ENCODE results near the gene SORCS1. TPM values are rescaled to one million over a fixed set of nuclear protein-coding genes. Genes with fewer than 3 reads are reported as not detected.

The SORCS1 gene
- polyA plus RNA-seq, 1 of the 3 experiments (the other 2 are of a cell fraction): 0.66 TPM

- no peaks in the 10 kb centered on the region for H3K9me3 ChIP-seq
- no peaks in the 10 kb centered on the region for H3K36me3 ChIP-seq (replicated peaks in 1 of 2; ENCODE audit: control insufficient read depth in 1 of 2, insufficient read depth in 2 of 2, low read length in 1 of 2)
- H3K9me2 ChIP-seq: no peaks in the 10 kb centered on the region
- no peaks in the 10 kb centered on the region for H3F3A ChIP-seq (replicated peaks; ENCODE audit: insufficient read depth)
- CTCF ChIA-PET: interaction anchor here (1.1 to 3.5 kb wide), 3 partner anchors 10 to 44 kb away, joined by 3 to 14 read pairs (median 4); no protein-coding TSS in a partner anchor
- no peaks in the 10 kb centered on the region for H3K27me3 ChIP-seq (ENCODE audit: insufficient read depth)
- no peak overlapping the region for H3K4me3 ChIP-seq (ENCODE audit: low read depth in 2 of 2, low read length in 1 of 2)
- POLR2A ChIA-PET: no interaction called here
- peaks cover 0 to 8% of the 10 kb centered on the region in 2 experiments; a peak in 2 of 4 replicates for H3K4me1 ChIP-seq (ENCODE audit: control insufficient read depth in 1 of 2, insufficient read depth in 2 of 2, low read depth in 1 of 2, low read length in 1 of 2)
- H4K20me1 ChIP-seq (ENCODE audit: insufficient read depth): no peaks in the 10 kb centered on the region
- TF ChIP-seq FOXM1 (IDR thresholded peaks at IDR 0.05; ENCODE audit: low read depth) (no peak), NRF1 (IDR thresholded peaks at IDR 0.05; ENCODE audit: low read depth, low read length) (no peak), RXRA (IDR thresholded peaks at IDR 0.05; ENCODE audit: borderline replicate concordance, low read depth) (no peak), ELF1 (IDR thresholded peaks at IDR 0.05) (no peak), FOSL2 (IDR thresholded peaks at IDR 0.05; ENCODE audit: borderline replicate concordance, low read depth) (no peak), JUND (IDR thresholded peaks at IDR 0.05) (no peak), CTCF (IDR thresholded peaks at IDR 0.05) (no peak), MEF2A (IDR thresholded peaks at IDR 0.05; ENCODE audit: borderline replicate concordance, low read depth) (no peak), RCOR1 (IDR thresholded peaks at IDR 0.05; ENCODE audit: low read length) (no peak), FOXJ3 (CRISPR knock-in tag; IDR thresholded peaks at IDR 0.05) (no peak), NFIC (IDR thresholded peaks at IDR 0.05; ENCODE audit: borderline replicate concordance) (no peak), GABPA (IDR thresholded peaks at IDR 0.05; ENCODE audit: low read depth) (no peak), TCF12 (IDR thresholded peaks at IDR 0.05) (no peak), MAX (IDR thresholded peaks at IDR 0.05; ENCODE audit: low read depth) (no peak), RAD21 (IDR thresholded peaks at IDR 0.05; ENCODE audit: low read length) (no peak)
- DNase-seq: no peak
- H2AFZ ChIP-seq (ENCODE audit: low read depth): no peak overlapping the region
- no peak overlapping the region for H3K4me2 ChIP-seq
- no peak overlapping the region for H3K27ac ChIP-seq (ENCODE audit: low read depth in 2 of 2, low read length in 1 of 2)
- H3K79me2 ChIP-seq (ENCODE audit: insufficient read depth): no peaks in the 10 kb centered on the region
- 30% methylated on average over 3 of the region's 3 CpGs for WGBS (ENCODE audit: low lambda C conversion rate)
- no peak overlapping the region for H3K9ac ChIP-seq
Observed at GRCh38 chr10:106615081-106615480, 549.4 kb downstream of the SORCS1 start.

- no peak overlapping the region for H3K27ac ChIP-seq (ENCODE audit: low read depth in 2 of 2, low read length in 1 of 2)
- ChIA-PET POLR2A (no interaction called here), CTCF (interaction anchor here (3.5 kb wide), 1 partner anchor 11 kb away, joined by 14 read pairs; no protein-coding TSS in a partner anchor)
- no peaks in the 10 kb centered on the region for H3K36me3 ChIP-seq (replicated peaks in 1 of 2; ENCODE audit: control insufficient read depth in 1 of 2, insufficient read depth in 2 of 2, low read length in 1 of 2)
- no peak overlapping the region for H3K4me3 ChIP-seq (ENCODE audit: low read depth in 2 of 2, low read length in 1 of 2)
- H3K4me1 ChIP-seq (ENCODE audit: control insufficient read depth in 1 of 2, insufficient read depth in 2 of 2, low read depth in 1 of 2, low read length in 1 of 2): peaks cover 0 to 8% of the 10 kb centered on the region in 2 experiments; a peak in 2 of 4 replicates
- H2AFZ ChIP-seq (ENCODE audit: low read depth): no peak overlapping the region
- H3K9me2 ChIP-seq: no peaks in the 10 kb centered on the region
- H3K9me3 ChIP-seq: no peaks in the 10 kb centered on the region
- no peaks in the 10 kb centered on the region for H4K20me1 ChIP-seq (ENCODE audit: insufficient read depth)
- H3K27me3 ChIP-seq (ENCODE audit: insufficient read depth): no peaks in the 10 kb centered on the region
- WGBS (ENCODE audit: low lambda C conversion rate): 29% methylated on average over 5 of the region's 5 CpGs
- H3K9ac ChIP-seq: no peak overlapping the region
- H3F3A ChIP-seq (replicated peaks; ENCODE audit: insufficient read depth): no peaks in the 10 kb centered on the region
- no peak for DNase-seq
- H3K4me2 ChIP-seq: no peak overlapping the region
- H3K79me2 ChIP-seq (ENCODE audit: insufficient read depth): no peaks in the 10 kb centered on the region
- TF ChIP-seq YY1 (IDR thresholded peaks at IDR 0.05; ENCODE audit: low read depth) (no peak), PBX3 (IDR thresholded peaks at IDR 0.05) (no peak), TAF1 (IDR thresholded peaks at IDR 0.05; ENCODE audit: borderline replicate concordance, low read depth, low read length) (no peak), CHD2 (IDR thresholded peaks at IDR 0.05; ENCODE audit: low read length, partially characterized antibody) (no peak), GATA2 (CRISPR knock-in tag; IDR thresholded peaks at IDR 0.05) (no peak), FOSL2 (IDR thresholded peaks at IDR 0.05; ENCODE audit: borderline replicate concordance, low read depth) (no peak), SIN3A (IDR thresholded peaks at IDR 0.05; ENCODE audit: borderline replicate concordance, low read depth, low read length) (no peak), USF2 (IDR thresholded peaks at IDR 0.05; ENCODE audit: borderline replicate concordance, low read depth, low read length) (no peak), MXI1 (IDR thresholded peaks at IDR 0.05; ENCODE audit: low read depth, low read length) (no peak), REST (IDR thresholded peaks at IDR 0.05; ENCODE audit: low read depth, low read length) (no peak), RAD21 (IDR thresholded peaks at IDR 0.05; ENCODE audit: low read length) (no peak)
Observed at GRCh38 chr10:106614293-106614692, 550.2 kb downstream of the SORCS1 start.
